ENCODE results near the gene PYCARD.

PYCARD gene

GRCh38 chr16:31243734-31244670 is 41.4 kb upstream of the PYCARD start:
- no peak for DNase-seq (ENCODE audit: low read depth)
- no peak overlapping the region for H3K4me3 ChIP-seq (ENCODE audit: low read depth, low read length)
- in situ Hi-C loops (cut with HindIII; ENCODE audit: low sequenced_read_pairs), result no loop called here
- TF ChIP-seq CTCF (IDR thresholded peaks at IDR 0.05; ENCODE audit: low read depth, low read length, missing control alignments), result no peak

GRCh38 chr16:31242206-31242605 is 39.6 kb upstream of the PYCARD start:
- no peak overlapping the region for H3K4me3 ChIP-seq (ENCODE audit: low read depth, low read length)
- DNase-seq (ENCODE audit: low read depth), result no peak
- in situ Hi-C loops (cut with HindIII; ENCODE audit: low sequenced_read_pairs), result no loop called here

GRCh38 chr16:31238041-31238440 is 35.5 kb upstream of the PYCARD start:
- no peak for TF ChIP-seq CTCF (IDR thresholded peaks at IDR 0.05; ENCODE audit: low read depth, low read length, missing control alignments)
- in situ Hi-C loops (cut with HindIII; ENCODE audit: low sequenced_read_pairs), result no loop called here
- DNase-seq (ENCODE audit: low read depth), result no peak
- no peak overlapping the region for H3K4me3 ChIP-seq (ENCODE audit: low read depth, low read length)

More at GRCh38 chr16:31242206-31242605, 39.6 kb upstream of the PYCARD start:
- TF ChIP-seq CTCF (IDR thresholded peaks at IDR 0.05; ENCODE audit: low read depth, low read length, missing control alignments), result no peak

GRCh38 chr16:31229501-31229900 is 26.9 kb upstream of the PYCARD start:
- in situ Hi-C loops (cut with HindIII; ENCODE audit: low sequenced_read_pairs), result no loop called here
- no peak overlapping the region for H3K4me3 ChIP-seq (ENCODE audit: low read depth, low read length)
- no peak for TF ChIP-seq CTCF (IDR thresholded peaks at IDR 0.05; ENCODE audit: low read depth, low read length, missing control alignments)
- DNase-seq (ENCODE audit: low read depth), result no peak

GRCh38 chr16:31228206-31228605 is 25.6 kb upstream of the PYCARD start:
- DNase-seq (ENCODE audit: low read depth), result no peak
- H3K4me3 ChIP-seq (ENCODE audit: low read depth, low read length), result no peak overlapping the region
- in situ Hi-C loops (cut with HindIII; ENCODE audit: low sequenced_read_pairs), result no loop called here
- no peak for TF ChIP-seq CTCF (IDR thresholded peaks at IDR 0.05; ENCODE audit: low read depth, low read length, missing control alignments)

- DNase-seq (ENCODE audit: low read depth), result no peak
- no peak for TF ChIP-seq CTCF (IDR thresholded peaks at IDR 0.05; ENCODE audit: low read depth, low read length, missing control alignments)
- in situ Hi-C loops (cut with HindIII; ENCODE audit: low sequenced_read_pairs), result no loop called here
- H3K4me3 ChIP-seq (ENCODE audit: low read depth, low read length), result no peak overlapping the region
These were observed 22.6 kb upstream of the PYCARD start for GRCh38 chr16:31225193-31225592.

Data from astrocyte of the cerebellum (primary cell).